Brain microvascular endothelial cell (primary cell): Measurements from ENCODE around the gene MUC16.

Experiments
- DNase-seq: peaks from one replicate; pipeline ENCODE4 v3.0.0-alpha.2; 2020
- H3K27ac ChIP-seq: fragments of 250-450 bp; sonication (Bioruptor Pico); 2 replicates; pipeline ENCODE4 v1.5.1; 2020; ENCODE audit warnings: mild to moderate bottlenecking, moderate library complexity
- H3K27me3 ChIP-seq: fragments of 250-450 bp; sonication (Bioruptor Pico); replicated peaks from 2 replicates; pipeline ENCODE4 v1.5.1; 2020; ENCODE audit warnings: mild to moderate bottlenecking
- H3K36me3 ChIP-seq: fragments of 250-450 bp; sonication (Bioruptor Pico); replicated peaks from 2 replicates; pipeline ENCODE4 v1.5.1; 2020; ENCODE audit warnings: mild to moderate bottlenecking
- H3K4me3 ChIP-seq: 2 replicates; pipeline ENCODE4 v1.5.1; 2011; ENCODE audit warnings: low read depth, mild to moderate bottlenecking, control low read depth, low read length, moderate library complexity
- in situ Hi-C: cut with HindIII; loops from 2 replicates; pipeline ENCODE4 v1.10.0; 2017; ENCODE audit warnings: low sequenced_read_pairs, low pct_ligation_motif_present
- TF ChIP-seq, protein P1 (sequence below): IDR thresholded peaks from 2 replicates; pipeline ENCODE4 v1.5.1; 2011; ENCODE audit warnings: low read depth, mild to moderate bottlenecking, moderate library complexity, low read length, control low read depth, inconsistent platforms; ENCODE audit errors: missing control alignments

MUC16 gene

GRCh38 chr19:9052894-9053293, 42.7 kb upstream of the MUC16 start:
- H3K27ac ChIP-seq = no peak overlapping the region
- TF ChIP-seq, protein P1, sequence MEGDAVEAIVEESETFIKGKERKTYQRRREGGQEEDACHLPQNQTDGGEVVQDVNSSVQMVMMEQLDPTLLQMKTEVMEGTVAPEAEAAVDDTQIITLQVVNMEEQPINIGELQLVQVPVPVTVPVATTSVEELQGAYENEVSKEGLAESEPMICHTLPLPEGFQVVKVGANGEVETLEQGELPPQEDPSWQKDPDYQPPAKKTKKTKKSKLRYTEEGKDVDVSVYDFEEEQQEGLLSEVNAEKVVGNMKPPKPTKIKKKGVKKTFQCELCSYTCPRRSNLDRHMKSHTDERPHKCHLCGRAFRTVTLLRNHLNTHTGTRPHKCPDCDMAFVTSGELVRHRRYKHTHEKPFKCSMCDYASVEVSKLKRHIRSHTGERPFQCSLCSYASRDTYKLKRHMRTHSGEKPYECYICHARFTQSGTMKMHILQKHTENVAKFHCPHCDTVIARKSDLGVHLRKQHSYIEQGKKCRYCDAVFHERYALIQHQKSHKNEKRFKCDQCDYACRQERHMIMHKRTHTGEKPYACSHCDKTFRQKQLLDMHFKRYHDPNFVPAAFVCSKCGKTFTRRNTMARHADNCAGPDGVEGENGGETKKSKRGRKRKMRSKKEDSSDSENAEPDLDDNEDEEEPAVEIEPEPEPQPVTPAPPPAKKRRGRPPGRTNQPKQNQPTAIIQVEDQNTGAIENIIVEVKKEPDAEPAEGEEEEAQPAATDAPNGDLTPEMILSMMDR = no peak
- in situ Hi-C loops = no loop called here
- H3K4me3 ChIP-seq = no peak overlapping the region
- DNase-seq = no peak
- no peaks in the 10 kb centered on the region for H3K36me3 ChIP-seq
- no peaks in the 10 kb centered on the region for H3K27me3 ChIP-seq

DNA sequence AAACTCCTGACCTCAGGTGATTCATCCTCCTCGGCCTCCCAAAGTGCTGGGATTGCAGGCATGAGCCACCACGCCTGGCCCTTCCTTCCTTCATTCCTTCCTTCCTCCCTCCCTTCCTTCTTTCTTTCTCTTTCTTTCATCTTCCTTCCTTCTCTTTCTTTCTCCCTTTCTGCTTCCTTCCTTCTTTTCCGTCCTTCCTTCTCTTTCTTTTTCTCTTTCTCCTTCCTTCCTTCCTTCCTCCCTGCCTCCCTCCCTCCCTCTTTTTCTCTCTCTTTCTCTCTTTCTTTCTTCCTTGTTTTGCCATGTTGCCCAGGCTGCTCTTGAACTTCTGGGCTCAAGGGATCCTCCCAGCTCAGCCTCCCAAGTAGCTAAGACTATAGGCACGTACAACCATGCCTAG, 36.5 kb upstream of the MUC16 start:
- DNase-seq = no peak
- TF ChIP-seq, protein P1 = no peak
- in situ Hi-C loops = no loop called here
- Histone ChIP-seq H3K27me3 (no peaks in the 10 kb centered on the region), H3K27ac (no peak overlapping the region), H3K36me3 (no peaks in the 10 kb centered on the region), H3K4me3 (no peak overlapping the region)

DNA sequence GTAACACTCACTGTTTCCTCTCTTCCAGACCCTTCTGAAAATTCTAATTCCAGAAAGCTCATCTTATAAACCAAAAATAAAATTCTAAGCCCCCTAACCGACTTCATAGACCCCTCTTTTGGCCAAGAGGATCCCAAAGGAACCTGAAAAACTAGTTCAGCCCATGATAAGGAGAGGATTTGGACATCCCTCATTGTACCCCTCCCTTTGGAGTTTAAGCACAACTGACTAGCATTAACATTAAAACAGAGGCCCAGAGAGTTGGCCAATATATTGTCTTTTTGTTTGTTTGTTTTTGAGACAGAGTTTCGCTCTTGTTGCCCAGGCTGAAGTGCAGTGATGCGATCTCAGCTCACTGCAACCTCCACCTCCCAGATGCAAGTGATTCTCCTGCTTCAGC, 34.2 kb upstream of the MUC16 start:
- TF ChIP-seq, protein P1 = no peak
- no peaks in the 10 kb centered on the region for H3K36me3 ChIP-seq
- H3K27ac ChIP-seq = no peak overlapping the region
- H3K4me3 ChIP-seq = no peak overlapping the region
- DNase-seq = no peak
- in situ Hi-C loops = no loop called here
- no peaks in the 10 kb centered on the region for H3K27me3 ChIP-seq

DNA sequence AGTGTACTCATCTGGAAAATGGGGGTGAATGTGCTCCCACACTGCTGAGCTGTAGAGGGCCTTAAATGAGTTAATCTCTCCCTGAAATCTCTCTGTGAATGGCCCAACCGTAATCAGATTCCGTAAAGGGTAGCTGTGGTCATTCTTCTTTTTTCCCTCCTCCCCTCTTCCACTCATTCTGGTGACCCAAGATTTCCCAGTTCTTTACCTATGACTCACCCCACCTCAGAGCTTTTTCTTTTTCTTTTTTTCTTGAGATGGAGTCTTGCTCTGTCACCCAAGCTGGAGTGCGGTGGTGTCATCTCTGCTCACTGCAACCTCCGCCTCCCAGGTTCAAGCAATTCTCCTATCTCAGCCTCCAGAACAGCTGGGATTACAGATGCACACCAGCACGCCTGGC, 33.3 kb upstream of the MUC16 start:
- H3K27me3 ChIP-seq = no peaks in the 10 kb centered on the region
- H3K4me3 ChIP-seq = no peak overlapping the region
- in situ Hi-C loops = no loop called here
- no peak for DNase-seq
- no peak overlapping the region for H3K27ac ChIP-seq
- H3K36me3 ChIP-seq = no peaks in the 10 kb centered on the region
- TF ChIP-seq, protein P1 = no peak

DNA sequence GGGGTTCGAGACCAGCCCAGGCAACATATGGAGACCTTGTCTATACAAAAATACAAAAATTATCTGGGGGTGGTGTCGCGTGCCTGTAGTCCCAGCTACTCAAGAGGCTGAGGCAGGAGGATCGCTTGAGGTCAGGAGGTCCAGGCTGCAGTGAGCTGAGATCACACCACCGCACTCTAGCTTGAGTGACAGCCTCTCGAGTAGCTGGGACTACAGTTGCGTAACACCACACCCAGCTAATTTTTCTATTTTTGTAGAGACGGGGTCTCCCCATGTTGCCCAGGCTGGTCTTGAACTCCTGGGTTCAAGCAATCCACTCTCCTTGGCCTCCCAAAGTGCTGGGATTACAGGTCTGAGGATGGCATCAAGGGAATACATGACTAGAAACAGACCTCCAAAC, 30.8 kb upstream of the MUC16 start:
- no peak overlapping the region for H3K4me3 ChIP-seq
- no peak for DNase-seq
- no peak overlapping the region for H3K27ac ChIP-seq
- in situ Hi-C loops = no loop called here
- TF ChIP-seq, protein P1 = no peak
- no peaks in the 10 kb centered on the region for H3K36me3 ChIP-seq
- no peaks in the 10 kb centered on the region for H3K27me3 ChIP-seq

- in situ Hi-C loops = no loop called here
- TF ChIP-seq, protein P1 = no peak
- no peaks in the 10 kb centered on the region for H3K36me3 ChIP-seq
- no peaks in the 10 kb centered on the region for H3K27me3 ChIP-seq
- no peak overlapping the region for H3K4me3 ChIP-seq
- H3K27ac ChIP-seq = no peak overlapping the region
- DNase-seq = no peak
Observed at GRCh38 chr19:9040131-9040530, 29.9 kb upstream of the MUC16 start.
